ENCODE data around the gene IL15RA.
A peak's percentile ranks its signal among the peaks of the same experiment; 100 is the strongest.

The IL15RA gene
- total RNA-seq: 6.8 to 34.8 (median 13.2) reads per million in 3 experiments

GRCh38 chr10:5977471-5978229 is at the start of gene IL15RA:
Gene IL15RA, minus strand, starts transcription at chr10:5977543. Its CDS starts 51 bp downstream, at chr10:5977492.
- DNase-seq: peak; percentile 79

GRCh38 chr10:6025683-6026255 is 48.4 kb upstream of the IL15RA start:
- no peak for DNase-seq

DNA sequence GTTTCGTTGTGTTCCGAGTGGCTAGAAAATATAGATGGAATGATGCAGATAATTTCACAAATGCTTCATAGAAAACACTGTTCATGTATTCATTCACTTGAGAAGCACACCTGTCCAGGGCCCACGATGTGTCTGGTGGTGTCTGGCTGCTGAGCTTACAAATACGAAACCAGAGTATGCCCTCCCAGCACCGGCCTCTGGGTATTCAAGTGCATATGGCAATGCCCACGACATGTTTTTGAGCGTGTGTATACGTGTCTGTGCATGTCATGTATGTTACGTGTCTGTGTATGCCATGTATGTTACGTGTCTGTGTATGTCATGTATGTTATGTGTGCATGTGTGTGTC is 47.0 kb upstream of the IL15RA start:
- DNase-seq: no peak

GRCh38 chr10:6023661-6024333 is 46.5 kb upstream of the IL15RA start:
- no peak for DNase-seq

GRCh38 chr10:6022660-6023059 is 45.3 kb upstream of the IL15RA start:
- no peak for DNase-seq

DNA sequence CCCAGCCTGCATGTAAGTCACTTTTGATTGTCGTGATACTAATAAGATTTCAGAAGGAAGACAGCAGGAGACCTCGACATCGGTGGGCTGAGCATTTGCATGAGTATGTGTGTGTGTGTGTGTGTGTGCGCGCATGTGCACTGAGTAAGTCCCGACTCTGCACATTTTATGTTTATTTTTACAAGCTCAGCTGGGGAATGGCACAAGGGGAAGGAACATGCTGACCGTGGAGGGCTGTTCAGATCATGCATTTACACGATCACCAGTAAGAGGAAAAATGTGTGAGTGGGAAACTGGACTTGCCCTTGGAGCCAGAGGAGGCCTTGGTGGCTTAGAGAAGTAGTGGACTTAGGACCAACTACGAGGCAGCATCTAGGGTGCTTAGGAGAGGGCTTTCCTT is 43.5 kb upstream of the IL15RA start:
- DNase-seq: no peak

DNA sequence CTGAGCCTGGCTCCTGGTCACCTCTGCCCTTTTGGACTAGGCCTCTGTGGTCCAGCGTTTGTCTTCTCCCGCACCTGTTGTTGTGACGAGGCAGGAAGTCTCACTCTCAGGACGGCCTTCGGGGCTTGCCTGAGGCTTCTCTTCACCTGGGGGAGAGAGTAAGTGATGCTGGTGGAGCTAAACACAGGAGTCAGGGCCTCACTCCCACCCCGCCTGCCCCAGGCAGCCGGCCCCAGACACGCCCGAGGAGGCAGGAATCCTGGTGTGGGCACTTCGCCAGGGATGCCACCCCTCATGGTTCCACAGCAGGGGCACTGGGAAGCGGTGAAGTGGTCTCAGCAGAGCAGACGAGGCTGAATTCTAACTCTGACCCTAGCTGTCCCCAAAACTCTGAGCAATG is 42.5 kb upstream of the IL15RA start:
- no peak for DNase-seq

DNA sequence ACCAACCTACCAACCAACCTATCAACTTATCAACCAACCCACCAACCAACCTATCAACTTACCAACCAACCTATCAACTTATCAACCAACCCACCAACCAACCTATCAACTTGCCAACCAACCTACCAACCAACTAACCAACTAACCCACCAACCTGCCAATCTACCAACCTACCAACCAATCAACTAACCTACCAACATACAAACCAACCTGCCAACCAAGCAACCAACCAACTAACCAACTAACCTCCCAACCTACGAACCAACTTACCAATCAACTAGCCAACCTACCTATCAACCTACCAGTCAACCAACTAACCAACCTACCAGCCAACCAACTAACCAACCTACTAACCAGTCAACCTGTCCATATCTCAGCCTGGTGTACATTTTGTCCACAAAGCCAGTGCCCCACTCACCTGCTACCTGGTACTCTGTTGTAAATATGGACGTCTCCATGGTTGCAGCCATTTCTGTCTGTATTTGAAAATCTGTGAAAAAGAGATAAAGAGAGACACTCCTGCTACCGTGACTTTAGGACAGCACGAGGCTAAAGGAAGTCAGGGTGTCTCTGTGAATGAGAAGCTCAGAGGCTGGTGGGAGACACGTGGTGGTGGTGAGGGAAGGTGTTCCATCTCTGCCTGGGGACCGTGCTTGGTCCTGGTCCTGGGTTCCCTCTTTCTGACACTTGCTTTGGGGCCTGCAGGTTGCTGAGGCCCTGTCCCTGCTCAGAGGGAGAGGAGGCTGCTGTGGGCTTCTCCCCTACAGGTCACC is 41.9 kb upstream of the IL15RA start:
- no peak for DNase-seq

- no peak for DNase-seq
These were observed 41.1 kb upstream of the IL15RA start for GRCh38 chr10:6018422-6018821.

DNA sequence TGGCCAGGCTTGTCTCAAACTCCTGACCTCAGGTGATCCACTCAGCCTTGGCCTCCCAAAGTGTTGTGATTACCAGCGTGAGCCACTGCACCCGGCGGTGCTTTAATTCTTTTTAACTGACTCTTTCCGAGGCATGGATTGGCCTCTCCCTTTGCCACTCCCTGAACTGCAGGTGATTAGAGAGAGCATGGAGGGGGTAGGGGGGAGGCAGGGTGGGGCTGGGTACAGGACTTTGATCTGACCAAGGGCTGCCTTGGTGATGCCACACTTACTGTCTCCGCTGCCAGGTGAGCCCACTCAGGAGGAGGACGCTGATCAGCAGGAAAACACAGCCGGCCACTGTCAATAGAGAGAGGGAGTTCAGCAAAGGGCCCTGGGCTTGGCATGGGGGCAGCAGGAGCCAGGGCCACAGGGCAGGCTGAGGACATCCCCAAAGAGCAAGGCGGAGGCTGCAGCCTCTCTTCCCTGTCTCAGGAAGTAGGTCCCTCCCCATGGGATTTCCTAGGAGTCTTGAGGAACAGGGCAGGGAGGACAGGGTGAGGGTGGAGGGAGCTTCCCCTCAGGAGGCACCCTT is 40.5 kb upstream of the IL15RA start:
- no peak for DNase-seq

- peak; percentile 82 for DNase-seq
These were observed 37.0 kb upstream of the IL15RA start for GRCh38 chr10:6014241-6014761.

GRCh38 chr10:6013413-6014192 is 36.3 kb upstream of the IL15RA start:
- no peak for DNase-seq

DNA sequence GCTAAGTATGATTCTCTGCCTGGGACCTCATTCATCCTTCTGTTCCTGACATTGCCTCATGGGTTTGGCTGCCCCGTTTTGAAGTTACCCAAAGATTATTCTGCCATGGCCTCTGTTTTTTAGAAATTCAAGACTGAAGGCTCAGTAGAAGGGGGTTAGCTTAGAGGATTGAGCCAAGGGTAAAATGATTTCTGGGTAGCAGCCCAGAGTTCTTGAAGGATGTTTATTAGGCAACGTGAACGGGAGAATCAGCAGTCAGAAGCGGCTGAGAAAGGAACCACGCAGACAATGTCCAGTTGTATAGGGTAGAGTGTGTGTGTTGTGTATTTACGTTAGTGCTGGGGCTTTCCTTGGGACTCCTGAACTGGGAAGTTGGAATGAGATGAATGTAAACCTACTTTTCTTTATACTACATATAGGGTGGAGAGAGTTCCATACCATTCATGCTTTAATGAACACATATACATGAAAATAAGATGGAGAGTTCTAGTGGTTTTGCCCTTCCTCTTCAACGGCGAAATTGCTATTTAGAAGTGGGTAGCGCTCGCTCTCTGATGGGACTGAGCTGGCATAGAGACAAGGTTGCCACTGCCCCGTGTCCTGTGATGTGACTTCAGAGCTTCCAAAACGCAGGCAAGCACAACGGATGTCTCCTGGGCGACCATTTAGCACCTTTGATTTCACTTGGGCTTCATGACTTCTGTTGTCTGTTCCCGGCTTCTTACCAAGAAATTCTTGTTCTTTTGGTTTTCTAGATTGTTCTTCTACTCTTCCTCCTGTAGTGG is 35.0 kb upstream of the IL15RA start:
- DNase-seq: no peak

DNA sequence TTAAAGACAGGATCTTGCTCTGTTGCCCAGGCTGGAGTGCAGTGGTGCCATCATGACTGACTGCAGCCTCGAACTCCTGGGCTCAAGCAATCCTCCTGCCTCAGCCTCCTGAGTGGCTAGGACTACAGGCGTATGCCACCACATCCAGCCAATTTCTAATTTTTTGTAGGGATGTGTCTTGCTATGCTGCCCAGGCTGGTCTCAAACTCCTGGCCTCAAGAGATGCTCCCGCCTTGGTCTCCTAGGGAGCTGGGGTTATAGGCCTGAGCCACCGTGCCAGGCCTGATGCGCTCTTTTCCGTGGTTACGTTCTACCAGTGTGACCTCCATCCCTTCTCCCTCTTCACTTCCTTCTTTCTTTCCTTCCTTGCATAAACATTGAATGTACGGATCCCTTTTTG is 34.2 kb upstream of the IL15RA start:
- no peak for DNase-seq

- DNase-seq: no peak
These were observed 33.2 kb upstream of the IL15RA start for GRCh38 chr10:6010569-6010968.

DNA sequence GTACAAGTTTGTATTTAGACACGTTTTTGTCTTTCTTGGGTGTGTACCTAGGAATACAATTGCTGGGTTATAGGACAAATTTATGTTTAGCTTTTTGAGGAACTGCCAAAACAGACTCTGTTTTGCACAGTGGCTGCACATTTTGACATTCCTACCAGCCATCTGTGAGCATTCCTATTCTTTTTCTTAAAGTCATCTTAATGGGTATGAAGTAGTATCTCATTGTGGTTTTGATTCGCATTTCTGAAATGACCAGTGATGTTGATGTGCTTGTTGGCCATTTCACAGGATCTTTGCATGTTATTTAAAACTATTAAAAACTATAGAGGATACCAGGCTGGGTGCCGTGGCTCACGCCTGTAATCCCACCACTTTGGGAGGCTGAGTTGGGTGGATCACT is 32.6 kb upstream of the IL15RA start:
- DNase-seq: no peak

DNA sequence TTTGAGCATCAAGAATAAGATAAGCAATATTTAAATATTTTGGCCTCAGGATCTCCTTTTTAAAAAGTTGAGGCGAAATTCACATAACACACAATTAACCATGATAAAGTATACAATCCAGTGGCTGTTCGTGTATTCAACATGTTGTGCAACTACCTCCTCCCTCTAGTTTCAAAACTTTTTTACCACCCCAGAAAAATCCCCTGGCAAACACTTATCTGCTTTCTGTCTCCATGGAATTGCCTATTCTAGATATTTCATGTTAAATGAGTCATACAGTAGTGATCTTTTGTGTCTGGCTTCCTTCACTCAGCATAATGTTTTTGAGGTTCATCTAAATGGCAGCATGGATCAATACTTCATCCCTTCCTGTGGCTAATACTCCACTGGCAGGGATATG is 31.8 kb upstream of the IL15RA start:
- DNase-seq: no peak

GRCh38 chr10:6008497-6009142 is 31.3 kb upstream of the IL15RA start:
- DNase-seq: no peak

DNA sequence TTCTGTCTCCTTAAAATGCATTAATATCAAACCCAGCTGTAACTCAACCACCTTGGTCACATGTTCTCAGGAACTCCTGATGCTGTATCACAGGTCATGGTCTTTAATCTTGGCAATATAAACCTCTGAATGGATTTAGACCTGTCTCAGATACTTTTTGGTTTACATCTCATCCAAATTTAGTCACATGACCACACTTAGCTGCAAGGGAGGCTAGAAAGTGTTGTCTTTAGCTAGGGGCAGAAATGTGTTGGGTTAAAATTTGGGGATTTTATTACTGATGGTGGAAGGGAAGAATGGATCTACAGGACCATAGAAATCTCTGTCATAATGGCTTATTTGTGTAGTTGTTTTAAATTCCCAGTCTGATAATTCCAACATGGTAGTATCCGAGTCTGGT is 29.6 kb upstream of the IL15RA start:
- no peak for DNase-seq

GRCh38 chr10:6006546-6006945 is 29.2 kb upstream of the IL15RA start:
- no peak for DNase-seq

Measured in central memory CD4-positive, alpha-beta T cell (primary cell).